ENCODE results near the gene WNT10A. TPM values are rescaled to one million over a fixed set of nuclear protein-coding genes. Genes with fewer than 3 reads are reported as not detected.

WNT10A gene
- total and polyA plus RNA-seq, 9 of the 15 experiments (the other 6 are each of a cell fraction or from before 2014, with no cell fraction given): not detected

GRCh38 chr2:218908721-218909619 lies 28.3 kb downstream of the WNT10A start (continued):
- no peak for TF ChIP-seq PHB (CRISPR knock-in tag; IDR thresholded peaks at IDR 0.05)
- no peak for TF ChIP-seq TEAD4 (IDR thresholded peaks at IDR 0.05; ENCODE audit: low read length)
- TF ChIP-seq TEAD4 (CRISPR knock-in tag; IDR thresholded peaks at IDR 0.05; ENCODE audit: borderline replicate concordance): no peak
- TF ChIP-seq BHLHE40 (IDR thresholded peaks at IDR 0.05; ENCODE audit: low read length): no peak
- no peak for TF ChIP-seq MCM7 (IDR thresholded peaks at IDR 0.05)
- TF ChIP-seq SIX5 (IDR thresholded peaks at IDR 0.05; ENCODE audit: borderline replicate concordance in 1 of 2, insufficient read depth in 1 of 2, low read depth in 1 of 2, low read length in 2 of 2): peak in 1 of 2 experiments; percentile 12; a peak in 1 of 4 replicates
- no peak for TF ChIP-seq UBTF (IDR thresholded peaks at IDR 0.05; ENCODE audit: borderline replicate concordance in 1 of 2, low read depth in 2 of 2, low read length in 2 of 2)
- TF ChIP-seq HES1 (IDR thresholded peaks at IDR 0.05; ENCODE audit: low read depth): no peak
- no peak for TF ChIP-seq ZBTB33 (CRISPR knock-in tag; IDR thresholded peaks at IDR 0.05)
- TF ChIP-seq ZBTB34 (CRISPR knock-in tag; IDR thresholded peaks at IDR 0.05): no peak
- no peak for TF ChIP-seq ILF3 (IDR thresholded peaks at IDR 0.05; ENCODE audit: borderline replicate concordance)
- TF ChIP-seq FOSL1 (tag; conservative IDR thresholded peaks at IDR 0.05): no peak
- TF ChIP-seq KLF16 (IDR thresholded peaks at IDR 0.05): 0 out of 2 replicates have a peak, but pooled peaks have one; percentile 20
- TF ChIP-seq MAZ (CRISPR knock-in tag; conservative IDR thresholded peaks at IDR 0.05 in 1 of 2, IDR thresholded peaks at IDR 0.05 in 1 of 2): peak in 1 of 2 experiments; percentile 71; a peak in 2 of 4 replicates
- peak; percentile 83; the same call in 1 of the 2 replicates for TF ChIP-seq NKRF (IDR thresholded peaks at IDR 0.05; ENCODE audit: borderline replicate concordance)
- no peak for TF ChIP-seq HDAC8 (tag; IDR thresholded peaks at IDR 0.05)

Data from K562 (cell line).